GM23338 (cell line): ENCODE results near the gene GSTK1. TPM values are rescaled to one million over a fixed set of nuclear protein-coding genes. Genes with fewer than 3 reads are reported as not detected.
A peak's percentile ranks its signal among the peaks of the same experiment; 100 is the strongest.

Experiments
- ATAC-seq: fragments of 200-7000 bp; cut with Tn5 transposase; 3 replicates; pipeline ENCODE4 v1.9.1; 2020
- DNase-seq: peaks from one replicate; pipeline ENCODE4 v3.0.0-alpha.2; 2015; ENCODE audit warnings: low spot score
- H2AFZ ChIP-seq: fragments of 200-600 bp; sonication (generic); 2 replicates; pipeline ENCODE4 v1.8.0; 2016; ENCODE audit warnings: antibody characterized with exemption, mild to moderate bottlenecking, moderate library complexity
- H3F3A ChIP-seq: fragments of 200-600 bp; sonication (generic); replicated peaks from 2 replicates; pipeline ENCODE4 v1.8.0; 2017; ENCODE audit warnings: antibody characterized with exemption, mixed run types, low read depth
- H3K27ac ChIP-seq: fragments of 200-600 bp; sonication (generic); 2 replicates; pipeline ENCODE4 v1.6.1; 2016; ENCODE audit warnings: low read depth
- H3K27me3 ChIP-seq: fragments of 200-600 bp; sonication (generic); 2 replicates; pipeline ENCODE4 v1.8.0; 2016; ENCODE audit warnings: mild to moderate bottlenecking, mixed run types, moderate library complexity; ENCODE audit not compliant: insufficient read depth
- H3K36me3 ChIP-seq: fragments of 200-600 bp; sonication (generic); 2 replicates; pipeline ENCODE4 v1.8.0; 2016; ENCODE audit warnings: mild to moderate bottlenecking; ENCODE audit not compliant: insufficient read depth
- H3K4me1 ChIP-seq: fragments of 200-600 bp; sonication (generic); 2 replicates; pipeline ENCODE4 v1.8.0; 2016; ENCODE audit warnings: mild to moderate bottlenecking, moderate library complexity; ENCODE audit not compliant: insufficient read depth
- H3K4me2 ChIP-seq: fragments of 200-600 bp; sonication (generic); 2 replicates; pipeline ENCODE4 v1.7.1; 2017; ENCODE audit warnings: mixed run types
- H3K4me3 ChIP-seq: fragments of 200-600 bp; sonication (generic); 2 replicates; pipeline ENCODE4 v1.6.1; 2016; ENCODE audit warnings: mixed run types
- H3K79me2 ChIP-seq: fragments of 200-600 bp; sonication (generic); replicated peaks from 2 replicates; pipeline ENCODE4 v1.8.0; 2017; ENCODE audit warnings: mild to moderate bottlenecking; ENCODE audit not compliant: insufficient read depth
- H3K9me2 ChIP-seq: fragments of 200-600 bp; sonication (generic); 2 replicates; pipeline ENCODE4 v1.8.0; 2017; ENCODE audit not compliant: insufficient read depth
- H4K20me1 ChIP-seq: fragments of 200-600 bp; sonication (generic); replicated peaks from 2 replicates; pipeline ENCODE4 v1.8.0; 2017; ENCODE audit warnings: mild to moderate bottlenecking; ENCODE audit not compliant: insufficient read depth
- H3K27ac Mint-ChIP-seq: 2 replicates; pipeline ENCODE4 v1.8.0; 2020; ENCODE audit warnings: inconsistent platforms, mild to moderate bottlenecking, moderate library complexity, mixed read lengths
- H3K27me3 Mint-ChIP-seq: 3 replicates; pipeline ENCODE4 v1.8.0; 2022; ENCODE audit warnings: low read depth, mild to moderate bottlenecking, moderate library complexity, mixed read lengths, inconsistent platforms; ENCODE audit not compliant: insufficient read depth, poor library complexity
- H3K36me3 Mint-ChIP-seq: 3 replicates; pipeline ENCODE4 v1.8.0; 2021; ENCODE audit warnings: low read depth, mild to moderate bottlenecking, inconsistent platforms, moderate library complexity, mixed read lengths
- H3K4me1 Mint-ChIP-seq: 3 replicates; pipeline ENCODE4 v1.8.0; 2020; ENCODE audit warnings: mild to moderate bottlenecking, inconsistent platforms, mixed read lengths
- H3K4me3 Mint-ChIP-seq: 3 replicates; pipeline ENCODE4 v1.8.0; 2021; ENCODE audit warnings: moderate library complexity, mild to moderate bottlenecking, inconsistent platforms, mixed read lengths
- H3K9me3 Mint-ChIP-seq: 3 replicates; pipeline ENCODE4 v1.8.0; 2020; ENCODE audit warnings: moderate library complexity, mild to moderate bottlenecking, inconsistent platforms, mixed read lengths
- CREB1 ChIP-seq: fragments of 250-450 bp; sonication (Bioruptor Pico); IDR thresholded peaks from 2 replicates; pipeline ENCODE4 v1.5.0; 2020; ENCODE audit warnings: low read depth, mild to moderate bottlenecking, moderate library complexity
- CTCF ChIP-seq, 2 experiments: fragments of 200-600 bp in 1 of 2; sonication (generic) in 1 of 2; conservative IDR thresholded peaks; 2 replicates each; pipeline versions ENCODE4 v1.5.1 to v1.6.1; 2016 to 2017; ENCODE audit warnings: antibody characterized with exemption in 2 of 2, low read depth in 2 of 2, mild to moderate bottlenecking in 2 of 2, moderate library complexity in 1 of 2
- JUNB ChIP-seq: IDR thresholded peaks from one replicate; pipeline ENCODE4 v1.6.1; 2016; ENCODE audit warnings: antibody characterized with exemption; ENCODE audit not compliant: unreplicated experiment
- POLR2AphosphoS5 ChIP-seq: IDR thresholded peaks from 2 replicates; pipeline ENCODE4 v1.6.1; 2016; ENCODE audit warnings: antibody characterized with exemption, low read depth
- STAT1 ChIP-seq: IDR thresholded peaks from one replicate; pipeline ENCODE4 v1.6.1; 2016; ENCODE audit warnings: antibody characterized with exemption; ENCODE audit not compliant: unreplicated experiment
- ZNF462 ChIP-seq: fragments of 250-450 bp; sonication (Bioruptor Pico); IDR thresholded peaks from 2 replicates; pipeline ENCODE4 v1.5.0; 2020; ENCODE audit warnings: mild to moderate bottlenecking, moderate library complexity
- polyA plus RNA-seq: library from polyadenylated mRNA; unstranded; fragments of >200 nt; fragmentation: Nextera tagmentation; extraction: Ambion mirVana; gene quantifications from 2 replicates; pipeline ENCODE4 v1.2.1, GENCODE V29; 2016
- total RNA-seq: library from RNA; depleted of rRNA; stranded (reverse); fragments of >200 nt; shearing (Covaris generic); gene quantifications from 2 replicates; pipeline ENCODE4 v1.2.3, GENCODE V29; 2014
- TF ChIP-seq, protein P1 (sequence below): IDR thresholded peaks from 2 replicates; pipeline ENCODE4 v1.6.1; 2016; ENCODE audit warnings: antibody characterized with exemption

GSTK1 gene
- total and polyA plus RNA-seq, 2 experiments from 2014 or later = 26.4 to 27.5 TPM

DNA sequence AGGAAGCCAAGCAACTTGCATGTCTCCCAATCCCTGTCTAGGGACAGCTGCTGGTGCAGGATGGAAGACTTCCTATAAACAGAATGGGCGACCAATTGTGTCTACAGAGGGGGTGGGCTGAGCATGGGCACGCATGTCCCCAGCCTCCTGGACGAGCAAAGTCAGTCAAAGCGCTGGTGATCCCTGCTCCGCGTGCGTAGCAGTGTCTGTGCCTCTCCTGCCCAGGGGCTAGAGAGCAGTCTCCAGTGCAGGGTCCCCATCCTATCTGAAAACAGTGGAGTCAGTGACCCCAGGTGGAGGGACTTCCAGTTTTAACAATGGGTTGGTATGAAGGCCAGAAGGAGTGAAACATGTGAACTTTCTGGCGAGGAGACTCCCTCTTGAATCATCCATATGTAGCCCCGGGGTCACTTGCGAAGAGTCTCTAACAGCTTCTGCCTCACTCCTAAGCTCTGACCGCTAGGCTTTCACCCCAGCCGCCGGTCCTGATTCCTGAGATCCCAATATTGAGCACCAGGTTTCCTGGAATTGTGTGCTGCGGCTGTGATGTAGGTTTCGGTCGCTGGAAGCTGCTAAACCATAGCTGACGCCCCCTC is 24.2 kb downstream of the GSTK1 start:
- H3K27me3 Mint-ChIP-seq = peaks cover 44% of the 10 kb centered on the region
- ATAC-seq = no peak
- peak overlapping the region; percentile 23; the same call in 1 of the 2 replicates for H3K4me3 ChIP-seq
- H3K79me2 ChIP-seq = peaks cover 38% of the 10 kb centered on the region
- H2AFZ ChIP-seq = peak overlapping the region; percentile 78
- peaks cover 6% of the 10 kb centered on the region; the same call in 1 of the 2 replicates for H3K9me2 ChIP-seq
- peaks cover 24% of the 10 kb centered on the region for H3K27me3 ChIP-seq
- DNase-seq = no peak
- no peak overlapping the region for H3K27ac ChIP-seq
- peaks cover 13% of the 10 kb centered on the region; the same call in 1 of the 2 replicates for H3F3A ChIP-seq
- H3K4me1 Mint-ChIP-seq = peaks cover 39% of the 10 kb centered on the region
- peak overlapping the region; percentile 27 for H3K4me3 Mint-ChIP-seq
- no peak overlapping the region for H3K4me2 ChIP-seq
- H3K9me3 Mint-ChIP-seq = peaks cover 18% of the 10 kb centered on the region
- H3K27ac Mint-ChIP-seq = no peak overlapping the region
- H3K4me1 ChIP-seq = peaks cover 42% of the 10 kb centered on the region
- H3K36me3 ChIP-seq = peaks cover 14% of the 10 kb centered on the region
- H4K20me1 ChIP-seq = peaks cover 21% of the 10 kb centered on the region
- peaks cover 47% of the 10 kb centered on the region for H3K36me3 Mint-ChIP-seq
- TF ChIP-seq JUNB = no peak

- Histone ChIP-seq H3K4me2 (peak within 1 kb of the TSS; percentile 100), H3K27ac (0 out of 2 replicates have a peak within 1 kb of the TSS, but pooled peaks have one; percentile 76), H3K9me2 (peaks cover 6% of the 10 kb centered on the region; the same call in 1 of the 2 replicates), H3K79me2 (peaks cover 41% of the 10 kb centered on the region), H3K36me3 (peaks cover 18% of the 10 kb centered on the region), H3F3A (peaks cover 13% of the 10 kb centered on the region; the same call in 1 of the 2 replicates), H2AFZ (peak within 1 kb of the TSS; percentile 97), H3K4me3 (peak within 1 kb of the TSS; percentile 99), H4K20me1 (peaks cover 23% of the 10 kb centered on the region), H3K27me3 (peaks cover 24% of the 10 kb centered on the region), H3K4me1 (peaks cover 38% of the 10 kb centered on the region)
- Mint-ChIP-seq H3K27ac (peak within 1 kb of the TSS; percentile 97), H3K4me1 (peaks cover 37% of the 10 kb centered on the region), H3K9me3 (peaks cover 18% of the 10 kb centered on the region), H3K36me3 (peaks cover 53% of the 10 kb centered on the region), H3K4me3 (peak within 1 kb of the TSS; percentile 99), H3K27me3 (peaks cover 44% of the 10 kb centered on the region)
- TF ChIP-seq CTCF (conservative IDR thresholded peaks at IDR 0.05; ENCODE audit: low read depth in 2 of 2) (peak in 1 of 2 experiments; percentile 49; a peak in 2 of 4 replicates), ZNF462 (CRISPR knock-in tag) (no peak), POLR2AphosphoS5 (peak; percentile 87), CREB1 (CRISPR knock-in tag) (peak; percentile 41; the same call in 1 of the 2 replicates), STAT1 (no peak)
- TF ChIP-seq, protein P1, sequence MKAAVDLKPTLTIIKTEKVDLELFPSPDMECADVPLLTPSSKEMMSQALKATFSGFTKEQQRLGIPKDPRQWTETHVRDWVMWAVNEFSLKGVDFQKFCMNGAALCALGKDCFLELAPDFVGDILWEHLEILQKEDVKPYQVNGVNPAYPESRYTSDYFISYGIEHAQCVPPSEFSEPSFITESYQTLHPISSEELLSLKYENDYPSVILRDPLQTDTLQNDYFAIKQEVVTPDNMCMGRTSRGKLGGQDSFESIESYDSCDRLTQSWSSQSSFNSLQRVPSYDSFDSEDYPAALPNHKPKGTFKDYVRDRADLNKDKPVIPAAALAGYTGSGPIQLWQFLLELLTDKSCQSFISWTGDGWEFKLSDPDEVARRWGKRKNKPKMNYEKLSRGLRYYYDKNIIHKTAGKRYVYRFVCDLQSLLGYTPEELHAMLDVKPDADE = peak; percentile 47; the same call in 1 of the 2 replicates
- ATAC-seq = peak; percentile 80
- DNase-seq = peak; percentile 98
Observed at GRCh38 chr7:143287935-143288826, 24.9 kb downstream of the GSTK1 start, which contains the start of gene CASP2. TSS of gene CASP2 (plus strand) at chr7:143288351. CDS start at chr7:143288456, 105 bp downstream.
